Activated naive CD8-positive, alpha-beta T cell treated with anti-CD3 and anti-CD28 coated beads, Interleukin-2, amount 50 U/mL, for 24 hours (primary cell): Measurements from ENCODE around the gene NAB1.

ENCODE experiments used
- ATAC-seq: fragments of 150-1000 bp; cut with Tn5 transposase; one replicate; pipeline ENCODE4 v1.10.0; 2021
- DNase-seq: peaks from one replicate; pipeline ENCODE4 v3.0.0; 2021
- H3K27ac Mint-ChIP-seq: one replicate; pipeline ENCODE4 v1.8.0; 2021; ENCODE audit warnings: mild to moderate bottlenecking, mixed read lengths
- H3K27me3 Mint-ChIP-seq: one replicate; pipeline ENCODE4 v1.8.0; 2021; ENCODE audit warnings: mixed read lengths
- H3K36me3 Mint-ChIP-seq: one replicate; pipeline ENCODE4 v1.8.0; 2021; ENCODE audit warnings: low read depth, mixed read lengths
- H3K4me1 Mint-ChIP-seq: one replicate; pipeline ENCODE4 v1.8.0; 2021; ENCODE audit warnings: mixed read lengths
- H3K4me3 Mint-ChIP-seq: one replicate; pipeline ENCODE4 v1.8.0; 2021; ENCODE audit warnings: mild to moderate bottlenecking, moderate library complexity, mixed read lengths
- H3K9me3 Mint-ChIP-seq: one replicate; pipeline ENCODE4 v1.8.0; 2021; ENCODE audit warnings: mixed read lengths

Gene NAB1

GRCh38 chr2:190653231-190653630 lies 4.3 kb downstream of the NAB1 start:
- Mint-ChIP-seq H3K9me3 (no peaks in the 10 kb centered on the region), H3K4me3 (no peak overlapping the region), H3K27me3 (no peaks in the 10 kb centered on the region), H3K36me3 (peaks cover 10% of the 10 kb centered on the region), H3K27ac (no peak overlapping the region), H3K4me1 (peaks cover 40% of the 10 kb centered on the region)
- ATAC-seq (no peak), DNase-seq (no peak)

- H3K27me3 Mint-ChIP-seq: no peaks in the 10 kb centered on the region
- no peaks in the 10 kb centered on the region for H3K9me3 Mint-ChIP-seq
- peaks cover 11% of the 10 kb centered on the region for H3K36me3 Mint-ChIP-seq
- peaks cover 43% of the 10 kb centered on the region for H3K4me1 Mint-ChIP-seq
- DNase-seq (no peak), ATAC-seq (no peak)
- no peak overlapping the region for H3K4me3 Mint-ChIP-seq
- H3K27ac Mint-ChIP-seq: no peak overlapping the region
Measured at GRCh38 chr2:190653931-190654330, 5.0 kb downstream of the NAB1 start.

GRCh38 chr2:190655113-190655512 lies 6.2 kb downstream of the NAB1 start:
- DNase-seq (no peak), ATAC-seq (no peak)
- Mint-ChIP-seq H3K9me3 (no peaks in the 10 kb centered on the region), H3K27me3 (no peaks in the 10 kb centered on the region), H3K27ac (no peak overlapping the region), H3K4me3 (no peak overlapping the region), H3K36me3 (peaks cover 16% of the 10 kb centered on the region), H3K4me1 (peaks cover 42% of the 10 kb centered on the region)

- ATAC-seq (no peak), DNase-seq (no peak)
- Mint-ChIP-seq H3K36me3 (peaks cover 15% of the 10 kb centered on the region), H3K27ac (no peak overlapping the region), H3K27me3 (no peaks in the 10 kb centered on the region), H3K4me1 (peaks cover 38% of the 10 kb centered on the region), H3K4me3 (no peak overlapping the region), H3K9me3 (no peaks in the 10 kb centered on the region)
Measured at GRCh38 chr2:190655570-190655969, 6.7 kb downstream of the NAB1 start.

GRCh38 chr2:190656301-190656700 lies 7.4 kb downstream of the NAB1 start:
- ATAC-seq (no peak), DNase-seq (no peak)
- H3K4me3 Mint-ChIP-seq: no peak overlapping the region
- H3K9me3 Mint-ChIP-seq: no peaks in the 10 kb centered on the region
- H3K27ac Mint-ChIP-seq: no peak overlapping the region
- H3K27me3 Mint-ChIP-seq: no peaks in the 10 kb centered on the region
- H3K4me1 Mint-ChIP-seq: peaks cover 35% of the 10 kb centered on the region
- H3K36me3 Mint-ChIP-seq: peaks cover 17% of the 10 kb centered on the region

- DNase-seq: no peak
- no peaks in the 10 kb centered on the region for H3K9me3 Mint-ChIP-seq
- H3K27ac Mint-ChIP-seq: no peak overlapping the region
- no peak overlapping the region for H3K4me3 Mint-ChIP-seq
- H3K36me3 Mint-ChIP-seq: peaks cover 17% of the 10 kb centered on the region
- H3K4me1 Mint-ChIP-seq: peaks cover 36% of the 10 kb centered on the region
- ATAC-seq: no peak
- no peaks in the 10 kb centered on the region for H3K27me3 Mint-ChIP-seq
Measured at GRCh38 chr2:190657474-190658255, 8.8 kb downstream of the NAB1 start.

GRCh38 chr2:190659553-190659952 lies 10.7 kb downstream of the NAB1 start:
- ATAC-seq (no peak), DNase-seq (no peak)
- Mint-ChIP-seq H3K4me3 (no peak overlapping the region), H3K36me3 (peaks cover 20% of the 10 kb centered on the region), H3K27me3 (no peaks in the 10 kb centered on the region), H3K9me3 (no peaks in the 10 kb centered on the region), H3K27ac (no peak overlapping the region), H3K4me1 (peaks cover 48% of the 10 kb centered on the region)

GRCh38 chr2:190662754-190663153 lies 13.9 kb downstream of the NAB1 start:
- no peaks in the 10 kb centered on the region for H3K27me3 Mint-ChIP-seq
- no peaks in the 10 kb centered on the region for H3K9me3 Mint-ChIP-seq
- ATAC-seq (no peak), DNase-seq (no peak)
- H3K36me3 Mint-ChIP-seq: peaks cover 32% of the 10 kb centered on the region
- no peak overlapping the region for H3K27ac Mint-ChIP-seq
- H3K4me3 Mint-ChIP-seq: no peak overlapping the region
- peaks cover 44% of the 10 kb centered on the region for H3K4me1 Mint-ChIP-seq

- H3K27me3 Mint-ChIP-seq: no peaks in the 10 kb centered on the region
- ATAC-seq: no peak
- no peak overlapping the region for H3K27ac Mint-ChIP-seq
- peaks cover 40% of the 10 kb centered on the region for H3K4me1 Mint-ChIP-seq
- H3K36me3 Mint-ChIP-seq: peaks cover 32% of the 10 kb centered on the region
- DNase-seq: no peak
- no peaks in the 10 kb centered on the region for H3K9me3 Mint-ChIP-seq
- no peak overlapping the region for H3K4me3 Mint-ChIP-seq
Measured at GRCh38 chr2:190663348-190663747, 14.5 kb downstream of the NAB1 start.

GRCh38 chr2:190663839-190664238 lies 15.0 kb downstream of the NAB1 start:
- ATAC-seq (no peak), DNase-seq (no peak)
- Mint-ChIP-seq H3K9me3 (no peaks in the 10 kb centered on the region), H3K36me3 (peaks cover 31% of the 10 kb centered on the region), H3K4me1 (peaks cover 38% of the 10 kb centered on the region), H3K4me3 (no peak overlapping the region), H3K27me3 (no peaks in the 10 kb centered on the region), H3K27ac (no peak overlapping the region)

- no peaks in the 10 kb centered on the region for H3K27me3 Mint-ChIP-seq
- H3K36me3 Mint-ChIP-seq: peaks cover 29% of the 10 kb centered on the region
- ATAC-seq (no peak), DNase-seq (no peak)
- no peak overlapping the region for H3K4me3 Mint-ChIP-seq
- H3K27ac Mint-ChIP-seq: no peak overlapping the region
- no peaks in the 10 kb centered on the region for H3K9me3 Mint-ChIP-seq
- peaks cover 38% of the 10 kb centered on the region for H3K4me1 Mint-ChIP-seq
Measured at GRCh38 chr2:190664240-190664639, 15.4 kb downstream of the NAB1 start.

- Mint-ChIP-seq H3K9me3 (no peaks in the 10 kb centered on the region), H3K27ac (no peak overlapping the region)
- no peak for DNase-seq
Measured at GRCh38 chr2:190666895-190667294, 18.0 kb downstream of the NAB1 start.

GRCh38 chr2:190668892-190669291 lies 20.0 kb downstream of the NAB1 start:
- ATAC-seq (no peak), DNase-seq (no peak)
- Mint-ChIP-seq H3K4me1 (peaks cover 26% of the 10 kb centered on the region), H3K9me3 (no peaks in the 10 kb centered on the region), H3K36me3 (peaks cover 44% of the 10 kb centered on the region), H3K27ac (no peak overlapping the region), H3K27me3 (no peaks in the 10 kb centered on the region), H3K4me3 (no peak overlapping the region)

More at GRCh38 chr2:190666895-190667294, 18.0 kb downstream of the NAB1 start:
- Mint-ChIP-seq H3K4me3 (no peak overlapping the region), H3K4me1 (peaks cover 27% of the 10 kb centered on the region), H3K36me3 (peaks cover 31% of the 10 kb centered on the region), H3K27me3 (no peaks in the 10 kb centered on the region)
- no peak for ATAC-seq

GRCh38 chr2:190670182-190670946 lies 21.5 kb downstream of the NAB1 start:
- Mint-ChIP-seq H3K4me3 (no peak overlapping the region), H3K27ac (no peak overlapping the region), H3K9me3 (no peaks in the 10 kb centered on the region), H3K36me3 (peaks cover 47% of the 10 kb centered on the region), H3K4me1 (peaks cover 32% of the 10 kb centered on the region), H3K27me3 (no peaks in the 10 kb centered on the region)
- no peak for ATAC-seq
- no peak for DNase-seq

- DNase-seq (no peak), ATAC-seq (no peak)
- peaks cover 43% of the 10 kb centered on the region for H3K36me3 Mint-ChIP-seq
- peak overlapping the region; percentile 50 for H3K4me3 Mint-ChIP-seq
- H3K9me3 Mint-ChIP-seq: no peaks in the 10 kb centered on the region
- H3K4me1 Mint-ChIP-seq: peaks cover 59% of the 10 kb centered on the region
- no peaks in the 10 kb centered on the region for H3K27me3 Mint-ChIP-seq
- peak overlapping the region; percentile 69 for H3K27ac Mint-ChIP-seq
Measured at GRCh38 chr2:190674966-190675650, 26.2 kb downstream of the NAB1 start.
